GM19099 (cell line): Measurements from ENCODE around the gene DGKG.

Experiments
- POLR2A ChIP-seq: IDR thresholded peaks from 3 replicates; pipeline ENCODE4 v1.6.1; 2011; ENCODE audit warnings: low read depth; ENCODE audit not compliant: insufficient read length; ENCODE audit errors: extremely low read depth

Gene DGKG

GRCh38 chr3:186109897-186110803, 251.9 kb downstream of the DGKG start:
- TF ChIP-seq POLR2A, result no peak

- TF ChIP-seq POLR2A, result peak; percentile 81
Observed at GRCh38 chr3:186108941-186109865, 252.8 kb downstream of the DGKG start, which contains the start of gene ETV5. Gene ETV5, minus strand, starts transcription at chr3:186109089. Its CDS starts 3,221 bp downstream, at chr3:186105868.

- TF ChIP-seq POLR2A, result no peak
Observed at GRCh38 chr3:186108106-186108940, 253.7 kb downstream of the DGKG start.

- TF ChIP-seq POLR2A, result no peak
Observed at GRCh38 chr3:186107215-186108105, 254.6 kb downstream of the DGKG start.

GRCh38 chr3:186105543-186105942, 256.5 kb downstream of the DGKG start:
- no peak for TF ChIP-seq POLR2A

GRCh38 chr3:186102687-186103086, 259.3 kb downstream of the DGKG start:
- no peak for TF ChIP-seq POLR2A

- no peak for TF ChIP-seq POLR2A
Observed at GRCh38 chr3:186100398-186100797, 261.6 kb downstream of the DGKG start.

GRCh38 chr3:186099178-186099577, 262.9 kb downstream of the DGKG start:
- no peak for TF ChIP-seq POLR2A

GRCh38 chr3:186098740-186099139, 263.3 kb downstream of the DGKG start:
- no peak for TF ChIP-seq POLR2A

- TF ChIP-seq POLR2A, result no peak
Observed at GRCh38 chr3:186097663-186098451, 264.2 kb downstream of the DGKG start.

GRCh38 chr3:186097317-186097662, 264.7 kb downstream of the DGKG start:
- no peak for TF ChIP-seq POLR2A
